ENCODE results near the gene CDRT4. TPM values are rescaled to one million over a fixed set of nuclear protein-coding genes. Genes with fewer than 3 reads are reported as not detected.

Gene CDRT4
- total and polyA plus RNA-seq, 2 donors (not counting 3 experiments of a cell fraction or from before 2014, with no cell fraction given) = 11.5 to 13.6 TPM

GRCh38 chr17:15513058-15513791, 45.8 kb upstream of the CDRT4 start:
- H2AFZ ChIP-seq (ENCODE audit: low read depth, low read length) = no peak overlapping the region
- peaks cover 0 to 7% of the 10 kb centered on the region in 2 experiments for H3K36me3 ChIP-seq (ENCODE audit: control insufficient read depth in 2 of 2, extremely low read depth in 1 of 2, insufficient read depth in 2 of 2, low read length in 2 of 2)
- TF ChIP-seq EZH2 (IDR thresholded peaks at IDR 0.05; ENCODE audit: borderline replicate concordance, low read depth, low read length, severe bottlenecking) (no peak), POLR2AphosphoS5 (IDR thresholded peaks at IDR 0.05; ENCODE audit: insufficient read depth, low read depth, low read length) (no peak), MAX (IDR thresholded peaks at IDR 0.05; ENCODE audit: insufficient read depth, insufficient read length) (no peak), POLR2A (IDR thresholded peaks at IDR 0.05; ENCODE audit: low read depth, low read length) (no peak)
- no peaks in the 10 kb centered on the region for H3K9me1 ChIP-seq (replicated peaks; ENCODE audit: control insufficient read depth, extremely low read depth, insufficient read depth, low read length)
- no peaks in the 10 kb centered on the region for H3K79me2 ChIP-seq (ENCODE audit: control insufficient read depth, insufficient read depth, low read length)
- H3K4me3 ChIP-seq (replicated peaks in 1 of 3; ENCODE audit: insufficient read depth in 1 of 3, low read depth in 1 of 3, low read length in 3 of 3) = no peak overlapping the region
- no peaks in the 10 kb centered on the region for H3K9me3 ChIP-seq (replicated peaks; ENCODE audit: control insufficient read depth, insufficient read depth, low read length)
- no peaks in the 10 kb centered on the region for H3K27me3 ChIP-seq (ENCODE audit: control insufficient read depth in 2 of 2, insufficient read depth in 2 of 2, low read length in 2 of 2)
- no peaks in the 10 kb centered on the region for H4K20me1 ChIP-seq (replicated peaks; ENCODE audit: control insufficient read depth, extremely low read depth, insufficient read depth, low read length)
- no peak for FAIRE-seq
- POLR2A ChIA-PET = no interaction called here
- BruUV-seq (replicated peaks) = no TSS peak
- CTCF ChIA-PET = interaction anchor here (0.8 to 4.1 kb wide), 3 partner anchors 9 to 255 kb away, joined by 3 to 22 read pairs (median 5); no protein-coding TSS in a partner anchor
- H3K9ac ChIP-seq (replicated peaks; ENCODE audit: extremely low read depth, insufficient read depth, low read length) = no peak overlapping the region
- no peak for DNase-seq (ENCODE audit: low read depth, low spot score)
- dilution Hi-C loops (cut with MboI; ENCODE audit: extremely low pct_ligation_motif_present, low sequenced_read_pairs) = no loop called here
- peaks cover 29% of the 10 kb centered on the region for H3K4me1 ChIP-seq (ENCODE audit: control insufficient read depth, extremely low read depth, insufficient read depth, low read length)
- no peak overlapping the region for H3K27ac ChIP-seq (ENCODE audit: insufficient read depth, low read depth, low read length)
- H3K4me2 ChIP-seq (ENCODE audit: insufficient read depth, low read length) = no peak overlapping the region
- intact Hi-C loops (cut with micrococcal nuclease) = no loop called here

- dilution Hi-C loops (cut with MboI; ENCODE audit: extremely low pct_ligation_motif_present, low sequenced_read_pairs) (no loop called here), intact Hi-C loops (cut with micrococcal nuclease) (no loop called here)
- FAIRE-seq = no peak
- no peak overlapping the region for H3K9ac ChIP-seq (replicated peaks; ENCODE audit: extremely low read depth, insufficient read depth, low read length)
- no peak overlapping the region for H3K4me2 ChIP-seq (ENCODE audit: insufficient read depth, low read length)
- H3K9me3 ChIP-seq (replicated peaks; ENCODE audit: control insufficient read depth, insufficient read depth, low read length) = no peaks in the 10 kb centered on the region
- no TSS peak for BruUV-seq (replicated peaks)
- peaks cover 29% of the 10 kb centered on the region for H3K4me1 ChIP-seq (ENCODE audit: control insufficient read depth, extremely low read depth, insufficient read depth, low read length)
- no peak for DNase-seq (ENCODE audit: low read depth, low spot score)
- no peaks in the 10 kb centered on the region for H4K20me1 ChIP-seq (replicated peaks; ENCODE audit: control insufficient read depth, extremely low read depth, insufficient read depth, low read length)
- no peak overlapping the region for H2AFZ ChIP-seq (ENCODE audit: low read depth, low read length)
- no peak for TF ChIP-seq JUN (IDR thresholded peaks at IDR 0.05; ENCODE audit: borderline replicate concordance, insufficient read depth, insufficient read length, low read depth)
- H3K9me1 ChIP-seq (replicated peaks; ENCODE audit: control insufficient read depth, extremely low read depth, insufficient read depth, low read length) = no peaks in the 10 kb centered on the region
- H3K4me3 ChIP-seq (replicated peaks in 1 of 3; ENCODE audit: insufficient read depth in 1 of 3, low read depth in 1 of 3, low read length in 3 of 3) = no peak overlapping the region
- POLR2A ChIA-PET = no interaction called here
- peaks cover 0 to 7% of the 10 kb centered on the region in 2 experiments for H3K36me3 ChIP-seq (ENCODE audit: control insufficient read depth in 2 of 2, extremely low read depth in 1 of 2, insufficient read depth in 2 of 2, low read length in 2 of 2)
- CTCF ChIA-PET = interaction anchor here (1.8 kb wide), 1 partner anchor 9 kb away, joined by 15 read pairs; no protein-coding TSS in a partner anchor
- H3K27me3 ChIP-seq (ENCODE audit: control insufficient read depth in 2 of 2, insufficient read depth in 2 of 2, low read length in 2 of 2) = no peaks in the 10 kb centered on the region
- no peaks in the 10 kb centered on the region for H3K79me2 ChIP-seq (ENCODE audit: control insufficient read depth, insufficient read depth, low read length)
- H3K27ac ChIP-seq (ENCODE audit: insufficient read depth, low read depth, low read length) = no peak overlapping the region
These were observed 44.8 kb upstream of the CDRT4 start for GRCh38 chr17:15512071-15512709.

All from endothelial cell of umbilical vein (primary cell).